Measurements from ENCODE around the gene B4GALT6. TPM values are rescaled to one million over a fixed set of nuclear protein-coding genes. Genes with fewer than 3 reads are reported as not detected.

Gene B4GALT6
- total RNA-seq, 1 experiment from 2014 or later = 16.1 TPM

DNA sequence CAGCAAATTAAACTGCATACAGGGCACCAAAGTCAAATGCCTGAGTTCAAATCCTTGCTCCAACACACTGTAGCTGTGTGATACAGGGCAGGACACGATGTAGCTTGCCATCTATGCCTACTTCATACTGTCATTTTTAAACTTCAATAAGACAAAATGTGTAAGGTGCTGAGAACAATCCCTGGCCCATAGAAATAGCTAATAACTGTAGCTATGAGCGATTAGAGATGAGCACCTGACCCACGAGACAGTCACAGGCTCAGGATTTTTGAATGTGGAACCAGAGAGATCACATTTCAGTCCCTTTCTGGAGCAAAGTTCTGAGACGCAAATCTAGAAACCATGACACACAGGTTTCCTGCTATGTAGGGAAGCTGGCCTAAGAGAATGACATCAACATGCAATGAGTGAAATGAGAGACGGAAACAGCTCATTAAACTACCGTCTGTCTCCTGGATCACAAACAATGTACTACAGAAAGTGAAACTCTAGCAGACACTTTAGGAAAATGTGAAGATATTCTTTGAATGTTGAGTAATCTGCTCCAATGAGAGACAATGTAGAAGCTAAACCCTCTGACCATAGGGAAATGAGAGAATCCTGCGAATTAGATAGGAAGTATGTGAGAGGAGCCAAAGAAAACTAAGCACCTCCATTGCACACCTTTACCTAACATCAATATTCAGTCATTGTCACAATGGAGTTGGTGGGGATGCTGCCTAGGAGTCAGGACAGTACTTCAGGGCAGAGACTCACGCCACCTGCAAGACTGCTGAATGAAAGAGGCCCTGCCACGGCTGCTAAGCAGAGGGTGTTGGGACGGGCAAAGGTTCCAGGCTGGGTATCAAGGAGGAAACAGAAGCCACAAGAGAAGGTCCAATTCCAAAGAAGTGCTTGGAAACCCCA, 25.5 kb downstream of the B4GALT6 start:
- CTCF ChIA-PET = no interaction called here

More for the DNA sequence above, 25.5 kb downstream of the B4GALT6 start:
- no peaks in the 10 kb centered on the region for H3K27me3 ChIP-seq (ENCODE audit: insufficient read depth, low read length)
- POLR2A ChIA-PET = no interaction called here
- no peaks in the 10 kb centered on the region for H3K79me2 ChIP-seq (ENCODE audit: insufficient read depth, low read length)
- intact Hi-C loops (cut with micrococcal nuclease) = no loop called here
- RAD21 ChIA-PET (ENCODE audit: low non-redundant PET in 1 of 2, low total read pairs in 2 of 2, uncharacterized antibody in 2 of 2, unreplicated experiment in 2 of 2) = no interaction called here
- H3K4me3 ChIP-seq (replicated peaks in 1 of 2; ENCODE audit: low read depth in 1 of 2, low read length in 2 of 2) = no peak overlapping the region
- H3K9me2 ChIP-seq (ENCODE audit: insufficient read depth) = no peaks in the 10 kb centered on the region
- H2AFZ ChIP-seq (ENCODE audit: low read depth, low read length, poor library complexity, severe bottlenecking) = no peak overlapping the region
- no TSS peak for BruUV-seq (replicated peaks)
- H3K4me2 ChIP-seq (ENCODE audit: low read length) = no peak overlapping the region
- H3K36me3 ChIP-seq (ENCODE audit: control insufficient read depth in 1 of 2, insufficient read depth in 2 of 2, low read length in 2 of 2) = no peaks in the 10 kb centered on the region
- H3K27ac ChIP-seq (ENCODE audit: low read depth, low read length) = no peak overlapping the region
- DNase-seq (ENCODE audit: low read depth, low spot score) (no peak), ATAC-seq (no peak)
- TF ChIP-seq POLR2AphosphoS5 (IDR thresholded peaks at IDR 0.05; ENCODE audit: low read depth, low read length) (no peak), SP1 (IDR thresholded peaks at IDR 0.05; ENCODE audit: low read depth) (no peak), FOSL1 (IDR thresholded peaks at IDR 0.05; ENCODE audit: low read depth) (no peak), ZFX (IDR thresholded peaks at IDR 0.05) (no peak), POLR2A (IDR thresholded peaks at IDR 0.05; ENCODE audit: borderline replicate concordance, extremely low read depth, insufficient read depth, insufficient read length) (no peak), EGR1 (IDR thresholded peaks at IDR 0.05; ENCODE audit: low read depth) (no peak)
- TF ChIP-seq, protein P1, sequence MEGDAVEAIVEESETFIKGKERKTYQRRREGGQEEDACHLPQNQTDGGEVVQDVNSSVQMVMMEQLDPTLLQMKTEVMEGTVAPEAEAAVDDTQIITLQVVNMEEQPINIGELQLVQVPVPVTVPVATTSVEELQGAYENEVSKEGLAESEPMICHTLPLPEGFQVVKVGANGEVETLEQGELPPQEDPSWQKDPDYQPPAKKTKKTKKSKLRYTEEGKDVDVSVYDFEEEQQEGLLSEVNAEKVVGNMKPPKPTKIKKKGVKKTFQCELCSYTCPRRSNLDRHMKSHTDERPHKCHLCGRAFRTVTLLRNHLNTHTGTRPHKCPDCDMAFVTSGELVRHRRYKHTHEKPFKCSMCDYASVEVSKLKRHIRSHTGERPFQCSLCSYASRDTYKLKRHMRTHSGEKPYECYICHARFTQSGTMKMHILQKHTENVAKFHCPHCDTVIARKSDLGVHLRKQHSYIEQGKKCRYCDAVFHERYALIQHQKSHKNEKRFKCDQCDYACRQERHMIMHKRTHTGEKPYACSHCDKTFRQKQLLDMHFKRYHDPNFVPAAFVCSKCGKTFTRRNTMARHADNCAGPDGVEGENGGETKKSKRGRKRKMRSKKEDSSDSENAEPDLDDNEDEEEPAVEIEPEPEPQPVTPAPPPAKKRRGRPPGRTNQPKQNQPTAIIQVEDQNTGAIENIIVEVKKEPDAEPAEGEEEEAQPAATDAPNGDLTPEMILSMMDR (IDR thresholded peaks at IDR 0.05 in 2 of 3, conservative IDR thresholded peaks at IDR 0.05 in 1 of 3; ENCODE audit: borderline replicate concordance in 1 of 3, insufficient read depth in 1 of 3, low read depth in 2 of 3, low read length in 2 of 3) = no peak
- H3K9ac ChIP-seq (ENCODE audit: low read length) = no peak overlapping the region
- no peaks in the 10 kb centered on the region for H4K20me1 ChIP-seq (ENCODE audit: insufficient read depth)
- H3K9me3 ChIP-seq (ENCODE audit: control insufficient read depth in 1 of 2, insufficient read depth in 1 of 2, low read depth in 1 of 2, low read length in 2 of 2) = no peaks in the 10 kb centered on the region
- no peaks in the 10 kb centered on the region for H3K4me1 ChIP-seq (ENCODE audit: control insufficient read depth in 1 of 2, insufficient read depth in 2 of 2, low read length in 2 of 2)
